ENCODE data around the gene CLPTM1L. TPM values are rescaled to one million over a fixed set of nuclear protein-coding genes. Genes with fewer than 3 reads are reported as not detected.

The CLPTM1L gene
- total and polyA plus RNA-seq, 8 donors: 60.8 to 202 (median 117) TPM

DNA sequence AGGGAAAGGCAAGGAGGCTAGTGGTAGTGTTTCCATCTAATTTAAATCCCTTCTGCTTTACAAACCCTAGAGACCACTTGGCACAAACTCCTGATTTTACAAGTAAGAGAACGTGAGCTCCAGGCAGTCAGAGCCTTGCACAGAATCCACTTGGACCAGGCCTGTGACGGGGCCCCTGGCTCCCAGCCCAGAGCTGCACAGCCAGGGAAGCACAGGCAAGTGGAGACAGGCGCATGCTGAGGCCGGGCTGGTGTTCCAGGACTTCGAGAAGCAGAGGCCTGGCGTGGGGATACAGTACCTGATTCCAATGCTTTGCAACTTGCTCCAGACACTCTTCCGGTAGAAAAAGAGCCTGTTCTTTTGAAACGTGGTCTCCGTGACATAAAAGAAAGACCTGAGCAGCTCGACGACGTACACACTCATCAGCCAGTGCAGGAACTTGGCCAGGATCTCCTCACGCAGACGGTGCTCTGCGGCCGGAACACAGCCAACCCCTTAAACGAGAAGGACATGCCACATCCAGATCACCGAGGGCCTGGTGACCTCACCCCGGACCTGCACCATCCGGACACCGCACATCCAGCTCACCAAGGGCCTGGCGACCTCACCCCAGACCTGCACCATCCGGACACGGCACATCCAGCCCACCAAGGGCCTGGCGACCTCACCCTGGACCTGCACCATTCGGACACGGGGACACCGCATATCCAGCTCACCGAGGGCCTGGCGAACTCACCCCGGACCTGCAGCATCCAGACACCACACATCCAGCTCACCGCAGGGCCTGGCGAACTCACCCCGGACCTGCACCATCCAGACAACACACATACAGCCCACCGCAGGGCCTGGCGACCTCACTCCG is 62.5 kb downstream of the CLPTM1L start:
- DNase-seq: peak; percentile 17 to 63
- TF ChIP-seq EP300 (IDR thresholded peaks at IDR 0.05) (no peak), POLR2A (IDR thresholded peaks at IDR 0.05) (no peak), POLR2AphosphoS5 (IDR thresholded peaks at IDR 0.05) (no peak)
- TF ChIP-seq, protein P1, sequence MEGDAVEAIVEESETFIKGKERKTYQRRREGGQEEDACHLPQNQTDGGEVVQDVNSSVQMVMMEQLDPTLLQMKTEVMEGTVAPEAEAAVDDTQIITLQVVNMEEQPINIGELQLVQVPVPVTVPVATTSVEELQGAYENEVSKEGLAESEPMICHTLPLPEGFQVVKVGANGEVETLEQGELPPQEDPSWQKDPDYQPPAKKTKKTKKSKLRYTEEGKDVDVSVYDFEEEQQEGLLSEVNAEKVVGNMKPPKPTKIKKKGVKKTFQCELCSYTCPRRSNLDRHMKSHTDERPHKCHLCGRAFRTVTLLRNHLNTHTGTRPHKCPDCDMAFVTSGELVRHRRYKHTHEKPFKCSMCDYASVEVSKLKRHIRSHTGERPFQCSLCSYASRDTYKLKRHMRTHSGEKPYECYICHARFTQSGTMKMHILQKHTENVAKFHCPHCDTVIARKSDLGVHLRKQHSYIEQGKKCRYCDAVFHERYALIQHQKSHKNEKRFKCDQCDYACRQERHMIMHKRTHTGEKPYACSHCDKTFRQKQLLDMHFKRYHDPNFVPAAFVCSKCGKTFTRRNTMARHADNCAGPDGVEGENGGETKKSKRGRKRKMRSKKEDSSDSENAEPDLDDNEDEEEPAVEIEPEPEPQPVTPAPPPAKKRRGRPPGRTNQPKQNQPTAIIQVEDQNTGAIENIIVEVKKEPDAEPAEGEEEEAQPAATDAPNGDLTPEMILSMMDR (IDR thresholded peaks at IDR 0.05): no peak
- no peak overlapping the region for H3K4me3 ChIP-seq
- H3K4me1 ChIP-seq: no peaks in the 10 kb centered on the region
- H3K36me3 ChIP-seq: no peaks in the 10 kb centered on the region
- no peak overlapping the region for H3K27ac ChIP-seq
- intact Hi-C loops (cut with DNase I; ENCODE audit: low total_unique reads): no loop called here
- 73 to 85% (median 83%) methylated on average over 24 to 37 of the region's 37 CpGs for WGBS, 5 donors
- no peaks in the 10 kb centered on the region for H3K27me3 ChIP-seq
- peaks cover 0 to 9% (median 3%) of the 10 kb centered on the region in 4 donors for H3K9me3 ChIP-seq

GRCh38 chr5:1281038-1281882 is 63.6 kb downstream of the CLPTM1L start:
- H3K4me1 ChIP-seq: no peaks in the 10 kb centered on the region
- H3K27ac ChIP-seq: no peak overlapping the region
- DNase-seq: no peak
- H3K36me3 ChIP-seq: no peaks in the 10 kb centered on the region
- no peak overlapping the region for H3K4me3 ChIP-seq
- H3K27me3 ChIP-seq: no peaks in the 10 kb centered on the region
- intact Hi-C loops (cut with DNase I; ENCODE audit: low total_unique reads): no loop called here
- peaks cover 0 to 9% (median 3%) of the 10 kb centered on the region in 4 donors for H3K9me3 ChIP-seq
- TF ChIP-seq POLR2AphosphoS5 (IDR thresholded peaks at IDR 0.05) (no peak), EP300 (IDR thresholded peaks at IDR 0.05) (no peak), POLR2A (IDR thresholded peaks at IDR 0.05) (no peak)
- TF ChIP-seq, protein P1 (IDR thresholded peaks at IDR 0.05): no peak
- WGBS, 5 donors: 82 to 93% (median 90%) methylated on average over 11 to 16 of the region's 16 CpGs

DNA sequence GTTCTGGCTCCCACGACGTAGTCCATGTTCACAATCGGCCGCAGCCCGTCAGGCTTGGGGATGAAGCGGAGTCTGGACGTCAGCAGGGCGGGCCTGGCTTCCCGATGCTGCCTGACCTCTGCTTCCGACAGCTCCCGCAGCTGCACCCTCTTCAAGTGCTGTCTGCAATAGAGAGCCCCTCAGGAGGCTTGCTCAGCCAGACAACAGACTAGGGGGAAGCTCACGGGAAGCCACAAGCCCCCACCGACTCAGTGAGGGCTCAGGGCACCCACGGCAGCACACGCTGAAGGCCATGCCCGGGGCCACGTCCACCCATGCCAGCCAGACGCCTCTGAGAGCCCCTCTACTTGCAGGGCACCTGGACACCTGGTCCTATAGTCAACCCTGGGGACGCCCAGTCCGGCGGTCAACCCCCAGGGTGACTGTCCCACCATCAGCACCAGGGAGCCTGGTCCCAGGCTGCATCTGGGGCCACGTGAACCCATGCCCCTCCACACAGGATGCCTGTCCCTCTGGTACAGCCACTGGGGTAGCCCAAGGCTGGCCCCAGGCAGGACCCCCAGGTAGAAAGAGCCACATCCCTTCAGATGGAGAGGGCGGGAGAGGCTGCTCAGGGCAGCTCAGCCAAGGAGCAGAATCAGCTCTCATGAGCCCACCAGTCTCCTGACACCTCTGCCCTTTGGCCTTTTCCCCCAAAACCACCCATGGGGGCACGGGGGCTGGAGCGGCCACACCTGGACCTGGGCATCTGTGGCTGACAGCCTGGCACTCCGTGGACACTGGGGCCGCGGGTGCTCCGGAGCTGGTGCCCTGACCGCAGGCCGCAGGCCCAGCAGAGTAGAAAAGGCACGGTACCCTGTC is 64.5 kb downstream of the CLPTM1L start:
- Histone ChIP-seq H3K27ac (no peak overlapping the region), H3K27me3 (no peaks in the 10 kb centered on the region), H3K36me3 (no peaks in the 10 kb centered on the region), H3K4me3 (no peak overlapping the region), H3K9me3 (peaks cover 0 to 9% (median 3%) of the 10 kb centered on the region in 4 donors), H3K4me1 (no peaks in the 10 kb centered on the region)
- intact Hi-C loops (cut with DNase I; ENCODE audit: low total_unique reads): no loop called here
- no peak for TF ChIP-seq EP300 (IDR thresholded peaks at IDR 0.05)
- no peak for TF ChIP-seq POLR2AphosphoS5 (IDR thresholded peaks at IDR 0.05)
- TF ChIP-seq, protein P1 (IDR thresholded peaks at IDR 0.05): no peak
- no peak for TF ChIP-seq POLR2A (IDR thresholded peaks at IDR 0.05)
- DNase-seq: no peak
- WGBS, 5 donors: 87 to 95% (median 93%) methylated on average over 21 to 32 of the region's 32 CpGs

Data from stomach (tissue), 9 donors.